Cardiac muscle cell (in vitro differentiated cells and primary cell): ENCODE data around the gene STK17B. TPM values are rescaled to one million over a fixed set of nuclear protein-coding genes. Genes with fewer than 3 reads are reported as not detected.

Source experiments
- DNase-seq, 2 donors: peaks; one replicate each; pipeline versions ENCODE4 v3.0.0 to v3.0.0-alpha.2; 2010 to 2017; ENCODE audit warnings: low read depth in 1 of 2, low spot score in 1 of 2
- H3K27ac ChIP-seq: fragments of 200-600 bp; sonication (generic); 2 replicates; pipeline ENCODE4 v1.5.1; 2016
- H3K27me3 ChIP-seq: fragments of 200-600 bp; sonication (generic); 2 replicates; pipeline ENCODE4 v1.6.0; 2016; ENCODE audit warnings: control low read depth
- H3K36me3 ChIP-seq: fragments of 200-600 bp; sonication (generic); 2 replicates; pipeline ENCODE4 v1.5.1; 2016; ENCODE audit warnings: control low read depth
- H3K4me1 ChIP-seq: fragments of 200-600 bp; sonication (generic); 2 replicates; pipeline ENCODE4 v1.8.1; 2017; ENCODE audit warnings: low read depth, mild to moderate bottlenecking, mixed run types
- H3K4me3 ChIP-seq: fragments of 200-600 bp; sonication (generic); 2 replicates; pipeline ENCODE4 v1.5.1; 2016; ENCODE audit warnings: mild to moderate bottlenecking
- H3K9me3 ChIP-seq: fragments of 200-600 bp; sonication (generic); 2 replicates; pipeline ENCODE4 v1.5.1; 2017; ENCODE audit warnings: low read depth, mild to moderate bottlenecking, control low read depth
- polyA plus RNA-seq: library from polyadenylated mRNA; unstranded; fragments of >200 nt; fragmentation: Nextera tagmentation; extraction: Ambion mirVana; gene quantifications from 2 replicates; pipeline ENCODE4 v1.2.1, GENCODE V29; 2016
- total RNA-seq: library from RNA; depleted of rRNA; stranded (reverse); fragments of >200 nt; gene quantifications from 2 replicates; pipeline ENCODE4 v1.2.3, GENCODE V29; 2016
- TF ChIP-seq, protein P1 (sequence below): IDR thresholded peaks from 2 replicates; pipeline ENCODE4 v1.5.1; 2012; ENCODE audit warnings: low read depth, mild to moderate bottlenecking, low read length

The STK17B gene
- total and polyA plus RNA-seq, 2 experiments from 2014 or later = 2.6 to 12.9 TPM

DNA sequence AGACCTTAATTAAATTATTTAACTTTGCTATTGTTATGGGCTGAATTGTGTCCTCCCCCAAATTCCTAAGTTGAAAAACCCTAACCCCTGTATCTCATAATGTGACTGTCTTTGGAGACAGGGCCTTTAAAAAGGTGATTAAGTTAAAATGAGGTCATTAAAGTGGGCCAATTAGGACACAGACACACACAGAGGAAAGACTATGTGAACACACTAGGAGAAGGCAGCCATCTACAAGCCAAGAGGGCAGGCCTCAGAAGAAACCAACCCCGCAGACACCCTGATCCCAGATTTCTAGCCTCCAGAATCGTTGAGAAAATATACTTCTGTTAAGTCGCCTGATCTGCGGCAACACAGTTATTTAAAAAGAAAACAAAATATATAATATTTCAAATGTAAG, 6.4 kb downstream of the STK17B start:
- TF ChIP-seq, protein P1, sequence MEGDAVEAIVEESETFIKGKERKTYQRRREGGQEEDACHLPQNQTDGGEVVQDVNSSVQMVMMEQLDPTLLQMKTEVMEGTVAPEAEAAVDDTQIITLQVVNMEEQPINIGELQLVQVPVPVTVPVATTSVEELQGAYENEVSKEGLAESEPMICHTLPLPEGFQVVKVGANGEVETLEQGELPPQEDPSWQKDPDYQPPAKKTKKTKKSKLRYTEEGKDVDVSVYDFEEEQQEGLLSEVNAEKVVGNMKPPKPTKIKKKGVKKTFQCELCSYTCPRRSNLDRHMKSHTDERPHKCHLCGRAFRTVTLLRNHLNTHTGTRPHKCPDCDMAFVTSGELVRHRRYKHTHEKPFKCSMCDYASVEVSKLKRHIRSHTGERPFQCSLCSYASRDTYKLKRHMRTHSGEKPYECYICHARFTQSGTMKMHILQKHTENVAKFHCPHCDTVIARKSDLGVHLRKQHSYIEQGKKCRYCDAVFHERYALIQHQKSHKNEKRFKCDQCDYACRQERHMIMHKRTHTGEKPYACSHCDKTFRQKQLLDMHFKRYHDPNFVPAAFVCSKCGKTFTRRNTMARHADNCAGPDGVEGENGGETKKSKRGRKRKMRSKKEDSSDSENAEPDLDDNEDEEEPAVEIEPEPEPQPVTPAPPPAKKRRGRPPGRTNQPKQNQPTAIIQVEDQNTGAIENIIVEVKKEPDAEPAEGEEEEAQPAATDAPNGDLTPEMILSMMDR = no peak
- H3K9me3 ChIP-seq = no peaks in the 10 kb centered on the region
- DNase-seq = no peak
- H3K4me1 ChIP-seq = peaks cover 9% of the 10 kb centered on the region
- H3K27me3 ChIP-seq = no peaks in the 10 kb centered on the region
- H3K27ac ChIP-seq = no peak overlapping the region
- H3K4me3 ChIP-seq = no peak overlapping the region
- H3K36me3 ChIP-seq = peaks cover 7% of the 10 kb centered on the region

- Histone ChIP-seq H3K27ac (no peak overlapping the region), H3K4me3 (no peak overlapping the region), H3K9me3 (no peaks in the 10 kb centered on the region), H3K27me3 (no peaks in the 10 kb centered on the region), H3K36me3 (peaks cover 7% of the 10 kb centered on the region), H3K4me1 (no peaks in the 10 kb centered on the region)
- no peak for DNase-seq
- TF ChIP-seq, protein P1 = no peak
Measured at GRCh38 chr2:196163285-196163684, 8.1 kb downstream of the STK17B start.

DNA sequence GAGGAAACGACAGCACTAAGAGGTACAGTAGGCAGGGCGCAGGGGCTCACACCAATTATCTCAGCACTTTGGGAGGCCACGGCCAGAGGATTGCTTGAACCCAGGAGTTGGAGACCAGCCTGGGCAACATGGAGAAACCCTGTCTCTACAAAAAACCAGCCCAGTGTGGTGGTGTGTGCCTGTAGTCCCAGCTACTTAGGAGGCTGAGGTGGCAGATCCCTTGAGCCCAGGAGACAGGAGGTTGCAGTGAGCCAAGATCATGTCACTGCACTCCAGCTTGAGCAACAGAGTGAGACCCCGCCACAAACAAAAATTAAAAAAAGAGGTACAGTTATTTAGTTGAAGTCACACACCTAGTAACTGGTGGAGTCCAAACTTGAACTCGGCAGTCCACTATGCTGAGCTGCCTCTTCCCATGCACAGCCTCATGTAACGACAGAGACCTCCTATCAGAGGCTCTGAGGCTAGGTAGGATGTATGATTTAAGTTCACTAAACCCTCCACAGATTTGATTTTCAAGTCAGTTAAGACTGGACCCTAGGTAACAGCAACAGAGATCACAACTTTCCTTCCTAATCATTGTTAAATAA, 8.7 kb downstream of the STK17B start:
- TF ChIP-seq, protein P1 = no peak
- DNase-seq = no peak
- Histone ChIP-seq H3K4me3 (no peak overlapping the region), H3K9me3 (no peaks in the 10 kb centered on the region), H3K27me3 (no peaks in the 10 kb centered on the region), H3K36me3 (peaks cover 7% of the 10 kb centered on the region), H3K4me1 (no peaks in the 10 kb centered on the region), H3K27ac (no peak overlapping the region)

GRCh38 chr2:196160946-196161345, 10.4 kb downstream of the STK17B start:
- no peak overlapping the region for H3K27ac ChIP-seq
- H3K9me3 ChIP-seq = no peaks in the 10 kb centered on the region
- peaks cover 10% of the 10 kb centered on the region for H3K36me3 ChIP-seq
- TF ChIP-seq, protein P1 = no peak
- DNase-seq = no peak
- H3K4me3 ChIP-seq = no peak overlapping the region
- H3K27me3 ChIP-seq = no peaks in the 10 kb centered on the region
- H3K4me1 ChIP-seq = no peaks in the 10 kb centered on the region

DNA sequence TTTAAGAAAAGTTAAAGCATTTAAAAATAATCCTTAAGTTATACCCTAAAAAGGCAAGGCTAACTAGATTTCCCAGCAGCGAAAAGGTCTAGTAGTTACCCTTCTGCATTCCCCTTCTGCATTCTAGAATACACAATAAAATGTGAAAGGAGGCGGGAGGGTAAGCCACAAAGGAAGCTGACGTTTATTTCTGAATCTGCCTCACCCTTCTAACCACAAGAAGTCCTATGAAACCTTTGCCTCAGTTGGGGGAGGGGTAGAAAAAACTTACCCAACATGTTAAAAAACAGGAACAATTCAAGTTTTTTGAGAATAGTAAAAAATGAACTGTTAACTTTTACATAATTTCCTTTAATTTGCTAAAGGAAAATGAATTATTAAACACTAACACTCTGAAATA, 11.3 kb downstream of the STK17B start:
- H3K9me3 ChIP-seq = no peaks in the 10 kb centered on the region
- H3K36me3 ChIP-seq = peaks cover 11% of the 10 kb centered on the region
- H3K4me3 ChIP-seq = no peak overlapping the region
- no peak overlapping the region for H3K27ac ChIP-seq
- DNase-seq = peak in 1 of 2 donors; percentile 95
- TF ChIP-seq, protein P1 = no peak
- no peaks in the 10 kb centered on the region for H3K4me1 ChIP-seq
- no peaks in the 10 kb centered on the region for H3K27me3 ChIP-seq
